ENCODE measurements around the gene HSPA4.
"Not testable (repeated sequence)": the region's sequence is repeated elsewhere in the genome, so short reads cannot be mapped to it uniquely, and the experiment has no call there.

GRCh38 chr5:133008455-133008854 lies 43.4 kb upstream of the HSPA4 start:
- not testable (repeated sequence) for TF ChIP-seq CTCF (conservative IDR thresholded peaks at IDR 0.05; ENCODE audit: low read length); EZH2phosphoT487 (IDR thresholded peaks at IDR 0.05; ENCODE audit: borderline replicate concordance)
